NCI-H1436 treated with DMSO at 0.1 percent for 48 hours (cell line): ENCODE data around the gene TRABD2B.

Source experiments
- DNase-seq: peaks from one replicate; lab custom pipeline; 2025; lab: John Stamatoyannopoulos, UW

TRABD2B gene

DNA sequence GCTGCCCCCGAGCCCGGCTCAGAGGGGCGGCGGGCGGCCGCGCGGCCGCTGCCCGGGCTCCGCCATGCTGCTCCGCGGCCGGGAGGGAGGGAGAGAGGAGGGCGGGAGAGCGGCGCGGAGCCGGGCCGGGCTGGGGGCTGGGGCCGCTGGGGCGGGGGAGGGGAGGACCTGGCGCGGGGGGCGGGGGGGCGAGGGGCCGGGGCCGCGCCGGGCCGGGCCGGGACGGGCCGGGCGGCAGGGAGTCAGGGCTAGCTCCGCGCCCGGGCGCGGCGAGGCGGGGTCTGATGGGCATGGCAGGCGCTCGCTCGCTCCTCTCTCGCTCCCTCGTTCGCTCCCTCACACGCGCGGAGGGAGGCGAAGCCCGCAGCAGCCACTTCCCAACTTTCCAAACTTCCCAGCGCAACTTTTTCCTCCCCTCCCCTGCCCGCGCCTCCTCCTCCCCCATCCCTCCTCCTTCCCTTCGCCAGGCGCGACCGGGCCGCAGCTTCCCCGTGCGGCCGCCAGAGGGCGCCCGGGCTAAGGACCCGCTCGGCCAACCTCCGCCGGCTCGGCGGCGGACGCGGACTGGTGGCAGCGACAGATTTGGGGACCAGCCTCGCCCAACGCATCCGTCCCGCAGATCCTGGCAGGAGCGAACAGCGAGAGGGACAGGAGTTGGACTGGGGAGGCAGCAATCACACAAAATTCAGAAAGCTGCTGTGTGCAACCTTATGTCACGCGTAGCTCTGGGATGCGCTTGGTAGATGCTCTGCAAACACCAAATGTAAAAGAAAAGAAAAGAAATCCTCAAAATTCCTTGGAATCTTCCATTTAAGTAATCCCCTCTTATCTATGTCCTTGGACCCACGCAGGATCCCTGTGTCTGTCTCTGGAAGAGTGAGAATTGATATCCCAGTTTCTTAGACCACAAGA lies at the start of gene TRABD2B:
TSS of gene TRABD2B (minus strand) at position 97 of the 912 bp plus-strand sequence.
- no peak for DNase-seq

DNA sequence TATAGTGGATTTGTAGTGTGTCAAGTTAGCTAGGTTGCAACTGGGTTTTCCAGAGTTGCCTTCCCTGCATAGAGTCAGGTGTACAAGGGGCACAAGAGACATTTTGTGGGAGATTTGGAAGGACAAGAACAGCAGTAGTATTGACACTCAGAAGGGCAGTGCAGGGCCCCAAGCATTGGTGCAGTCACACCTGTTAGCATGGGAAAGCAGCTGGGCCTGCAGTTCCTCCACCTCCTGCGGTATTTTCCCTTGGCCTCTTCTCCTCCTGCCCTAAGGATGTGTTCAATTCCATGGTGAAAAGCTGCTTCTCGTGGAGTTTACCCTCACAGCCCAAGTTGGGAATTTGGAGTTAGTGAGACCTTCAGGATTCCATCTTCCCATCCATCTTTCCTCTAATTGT lies 47.1 kb upstream of the TRABD2B start:
- no peak for DNase-seq

DNA sequence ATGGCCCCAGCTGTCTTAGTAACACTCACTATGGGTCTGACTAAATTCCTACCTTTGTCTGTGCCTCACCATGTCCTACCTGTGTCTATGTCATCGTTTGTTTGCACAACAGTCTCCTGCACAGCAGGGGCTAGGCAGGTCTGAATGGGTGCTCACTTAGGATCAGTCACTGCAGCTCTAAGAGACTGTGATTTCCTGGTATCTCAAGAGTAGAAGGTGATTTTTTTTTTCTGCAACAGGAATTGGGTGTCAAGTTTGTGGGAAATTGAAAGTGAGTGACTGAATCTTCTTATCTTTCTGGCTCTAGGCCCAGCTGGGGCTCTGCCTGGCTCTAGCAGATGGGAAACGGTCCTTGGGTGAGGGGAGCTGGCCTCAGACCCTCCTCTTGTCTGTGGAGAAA lies 46.4 kb upstream of the TRABD2B start:
- DNase-seq, result no peak

DNA sequence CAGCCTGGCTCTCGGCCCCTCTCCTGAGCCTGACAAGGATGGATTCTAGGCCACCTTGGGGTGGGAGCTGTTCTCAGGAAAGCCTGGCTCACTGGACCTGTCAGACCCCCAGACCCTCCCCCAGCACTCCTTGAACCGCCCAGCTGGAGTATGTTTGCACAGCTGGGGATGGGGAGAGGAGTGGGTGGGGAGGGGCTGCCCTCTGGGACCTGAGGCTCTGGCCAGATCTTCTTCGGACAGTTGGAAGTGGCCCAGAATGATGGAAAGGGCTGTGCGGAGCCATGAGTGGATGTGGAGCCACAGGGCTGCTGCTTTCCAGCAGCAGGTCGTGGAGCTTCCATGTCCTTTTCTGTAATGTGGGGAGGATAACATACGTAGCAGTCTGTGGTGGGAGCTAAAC lies 43.0 kb upstream of the TRABD2B start:
- DNase-seq, result no peak

DNA sequence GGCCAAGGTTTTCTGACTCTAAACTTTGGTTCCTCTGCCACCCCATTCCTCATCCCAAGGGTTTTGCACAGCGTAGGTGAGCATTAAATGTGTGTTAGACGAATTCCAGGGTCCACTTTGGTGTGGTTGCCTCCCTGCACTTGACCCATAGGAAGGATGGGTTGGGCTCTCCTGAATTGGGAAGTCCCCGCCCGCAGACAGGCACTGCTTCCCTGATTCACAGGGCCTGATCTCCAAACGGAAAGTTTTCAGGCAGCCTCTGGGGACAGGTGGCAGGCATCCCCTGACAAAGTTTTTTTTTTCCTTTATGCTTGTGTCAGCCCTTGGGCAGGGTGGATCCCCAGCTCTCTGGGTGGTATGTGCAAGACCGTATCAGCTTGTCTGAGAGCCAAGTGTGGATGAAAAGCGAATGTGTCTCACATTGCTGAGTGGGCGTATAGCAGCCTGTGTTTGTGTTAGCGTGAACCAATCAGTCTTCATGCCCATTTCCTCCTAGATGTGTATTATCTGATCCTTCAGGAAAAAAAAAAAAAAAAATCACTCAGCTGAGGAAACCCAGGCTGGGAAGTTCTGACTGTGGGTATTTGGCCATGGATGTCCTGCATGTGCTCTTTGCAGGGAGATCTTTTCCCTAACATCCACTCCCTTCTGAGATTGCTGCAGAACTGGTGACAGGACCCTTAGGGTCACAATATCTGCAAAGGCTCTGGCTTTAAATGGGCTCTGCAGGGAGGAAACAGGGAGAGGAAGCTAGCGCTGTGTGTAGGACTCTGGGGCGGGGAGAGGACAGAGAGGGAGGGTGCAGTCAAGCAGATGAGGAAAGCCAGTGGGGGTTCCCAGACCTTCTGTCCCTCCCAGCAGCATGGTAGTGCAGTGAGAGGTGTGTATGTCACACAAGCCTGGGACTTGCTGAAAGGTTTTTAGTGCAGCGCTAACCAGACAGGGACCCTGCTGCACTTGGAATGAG lies 42.2 kb upstream of the TRABD2B start:
- DNase-seq, result no peak

DNA sequence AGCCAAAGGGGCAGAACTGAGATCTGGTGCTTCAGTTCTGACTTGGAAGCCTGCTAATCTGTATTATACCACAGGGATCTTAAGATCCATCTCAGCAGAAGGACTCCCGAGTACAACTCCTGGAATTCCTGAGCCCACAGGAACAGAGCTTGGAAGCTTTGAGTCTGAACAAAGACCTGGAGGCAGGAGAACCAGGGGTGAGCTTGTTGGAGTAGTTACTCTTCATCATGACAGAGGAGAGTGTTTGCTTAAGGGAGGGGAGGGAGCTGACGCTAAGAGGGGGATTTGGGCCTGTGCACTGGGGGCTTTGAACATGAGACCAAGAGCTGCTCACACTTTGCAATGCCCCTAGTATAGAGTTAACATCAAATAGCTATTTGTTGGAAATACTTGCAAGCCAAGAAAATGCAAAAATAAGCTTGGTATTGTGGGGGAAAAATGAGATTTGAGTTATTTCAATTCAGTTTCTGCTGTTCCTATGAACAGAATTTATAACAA lies 41.1 kb upstream of the TRABD2B start:
- DNase-seq, result no peak

DNA sequence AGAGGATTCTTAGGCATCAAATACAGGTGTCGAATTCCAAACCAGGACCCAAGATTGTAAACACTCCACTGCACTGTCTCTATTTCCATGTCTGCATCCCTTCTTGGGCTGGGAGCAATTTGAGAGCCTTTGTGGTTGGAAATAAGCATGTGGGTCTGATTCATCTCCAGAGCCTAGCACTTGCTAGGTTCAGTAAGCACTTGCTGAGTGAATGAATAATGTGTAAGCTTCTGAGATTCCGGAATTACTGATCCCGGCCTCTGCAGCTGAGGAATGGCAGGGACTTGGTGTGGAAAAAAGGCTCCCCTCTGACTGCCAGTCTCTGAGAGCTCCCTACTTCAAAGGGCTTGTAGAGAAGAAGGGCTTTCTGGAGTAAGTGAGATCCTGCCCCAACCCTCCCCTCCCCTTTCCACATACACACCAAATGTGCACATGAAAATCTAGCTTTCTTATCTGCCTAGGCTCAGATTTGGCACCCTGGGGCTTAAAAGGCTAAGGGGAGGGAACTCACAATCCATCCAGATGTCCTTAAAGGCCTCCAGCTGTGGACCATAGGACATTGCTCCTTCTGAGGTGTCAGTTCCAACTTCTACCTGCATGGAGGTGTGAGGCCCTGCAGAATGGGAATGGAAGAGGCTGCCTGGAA lies 39.6 kb upstream of the TRABD2B start:
- no peak for DNase-seq

DNA sequence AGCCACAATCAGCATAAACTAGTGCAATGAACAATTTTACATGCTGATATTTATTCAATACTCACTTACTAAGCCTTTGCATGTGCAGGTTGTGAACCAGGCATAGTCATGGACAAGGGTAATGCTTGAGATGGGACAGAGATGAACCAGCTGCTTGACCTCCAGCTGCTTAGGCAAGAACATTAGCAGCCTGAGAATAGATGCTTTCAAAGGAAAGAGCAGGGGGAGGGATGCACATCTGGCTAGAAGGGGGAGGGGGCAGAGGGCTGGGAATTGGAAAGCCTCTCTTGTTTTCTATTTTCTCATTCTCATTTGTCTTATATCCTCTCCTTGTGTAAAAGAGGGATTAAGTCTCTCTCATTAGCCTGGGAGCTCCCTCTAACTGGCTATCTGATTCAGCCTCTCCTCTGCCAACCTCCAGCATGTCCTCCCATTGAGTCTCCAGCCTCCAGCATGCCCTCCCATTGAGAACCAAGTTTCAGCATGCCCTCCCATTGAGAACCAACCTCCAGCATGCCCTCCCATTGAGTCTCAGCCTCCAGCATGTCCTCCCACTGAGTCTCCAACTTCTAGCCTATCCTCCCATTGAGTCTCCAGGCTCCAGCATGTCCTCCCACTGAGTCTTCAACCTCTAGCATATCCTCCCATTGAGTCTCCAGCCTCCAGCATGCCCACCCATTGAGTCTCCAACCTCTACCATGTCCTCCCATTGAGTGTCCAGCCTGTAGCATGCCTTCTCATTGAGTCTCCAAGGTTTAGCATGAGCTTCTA lies 38.4 kb upstream of the TRABD2B start:
- no peak for DNase-seq

DNA sequence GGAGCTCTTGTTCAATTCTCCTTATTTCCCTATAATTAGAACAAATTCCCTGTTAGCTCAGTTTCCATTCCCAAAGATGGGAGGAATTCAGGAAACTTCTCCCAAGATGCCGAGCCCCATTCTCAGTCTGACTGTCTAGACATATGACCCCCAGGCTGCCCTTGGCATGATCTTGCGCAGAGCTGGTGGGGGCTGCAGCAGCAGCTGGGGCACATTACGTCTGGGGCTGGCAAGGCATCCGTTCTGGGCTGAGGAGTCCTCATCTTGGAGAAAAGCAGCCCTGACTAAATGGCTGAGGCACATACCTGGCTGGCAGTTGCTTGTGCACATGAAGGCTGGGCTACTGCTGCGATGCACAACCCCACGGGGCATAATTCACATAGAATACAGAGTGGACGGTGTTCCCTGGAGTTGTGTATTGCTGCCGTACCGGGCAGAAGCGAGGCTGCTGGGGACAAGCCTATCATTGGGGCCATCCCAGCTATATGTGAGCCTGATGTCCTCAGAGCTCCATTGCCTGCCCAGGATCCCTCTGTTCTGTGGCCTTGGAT lies 36.4 kb upstream of the TRABD2B start:
- no peak for DNase-seq

DNA sequence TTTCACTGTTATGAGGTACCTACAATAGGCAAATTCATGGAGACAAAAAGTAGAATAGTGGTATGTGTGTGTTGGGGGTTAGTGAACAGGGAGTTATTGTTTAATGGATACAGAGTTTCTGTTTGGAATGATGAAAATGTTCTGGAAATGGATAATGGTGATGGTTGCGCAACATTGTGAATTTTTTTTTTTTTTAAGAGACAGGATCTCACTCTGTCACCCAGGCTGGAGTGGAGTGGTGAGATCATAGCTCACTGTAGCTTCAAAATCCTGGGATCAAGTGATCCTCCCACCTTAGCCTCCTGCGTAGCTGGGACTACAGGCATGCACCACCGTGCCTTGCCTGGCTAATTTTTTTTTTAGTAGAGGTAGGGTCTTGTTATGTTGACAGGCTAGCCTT lies 34.5 kb upstream of the TRABD2B start:
- DNase-seq, result no peak

DNA sequence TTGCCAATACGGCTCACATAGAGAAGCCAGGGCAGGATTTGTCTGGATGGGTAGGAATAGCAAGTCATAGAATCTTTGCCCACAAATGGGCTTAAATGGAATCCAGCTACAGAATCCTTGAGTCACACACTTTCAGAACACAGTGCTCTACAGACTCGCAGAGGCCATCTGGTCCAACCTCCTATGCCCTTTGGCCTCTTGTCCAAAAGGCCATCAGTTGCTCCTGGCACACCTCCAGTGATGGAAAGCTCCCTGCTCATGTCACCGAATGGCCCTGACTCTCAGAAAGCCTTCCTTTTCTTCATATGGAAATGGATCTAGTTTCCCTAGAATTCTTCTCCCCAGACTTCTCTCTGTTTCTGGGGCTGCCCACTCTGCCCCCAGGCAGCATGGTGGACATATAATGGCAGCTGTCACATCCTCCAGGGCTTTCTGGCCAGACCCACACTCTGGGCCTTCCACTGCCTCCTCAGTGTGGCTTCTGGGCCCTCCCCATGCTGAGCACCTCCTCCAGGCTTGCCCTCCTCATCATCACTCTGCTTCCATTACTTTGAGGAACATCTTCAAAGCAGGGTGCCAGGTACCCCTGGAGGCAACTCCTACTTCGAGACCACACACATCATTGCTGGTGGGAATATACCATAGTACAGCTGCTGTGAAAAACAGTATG lies 33.6 kb upstream of the TRABD2B start:
- no peak for DNase-seq

DNA sequence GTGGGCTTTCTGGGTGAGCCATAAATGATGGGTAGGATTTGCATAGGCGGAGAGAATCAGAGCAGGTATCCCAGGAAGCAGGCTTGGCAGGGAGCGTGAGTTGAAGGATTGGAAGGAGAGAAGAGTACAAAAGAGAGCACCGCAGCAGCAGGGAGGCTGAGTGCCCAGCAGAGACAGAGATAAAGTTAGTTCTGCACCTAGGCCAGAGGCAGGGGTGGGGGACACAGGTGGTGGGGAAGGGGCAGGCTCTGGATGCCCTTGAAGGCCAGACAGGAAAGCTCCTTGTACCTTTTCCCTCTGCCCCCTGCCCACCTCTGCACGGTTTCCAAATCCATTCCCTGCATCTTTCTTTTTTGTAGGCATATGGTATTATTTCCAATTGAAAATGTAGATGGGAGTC lies 33.0 kb upstream of the TRABD2B start:
- DNase-seq, result no peak

DNA sequence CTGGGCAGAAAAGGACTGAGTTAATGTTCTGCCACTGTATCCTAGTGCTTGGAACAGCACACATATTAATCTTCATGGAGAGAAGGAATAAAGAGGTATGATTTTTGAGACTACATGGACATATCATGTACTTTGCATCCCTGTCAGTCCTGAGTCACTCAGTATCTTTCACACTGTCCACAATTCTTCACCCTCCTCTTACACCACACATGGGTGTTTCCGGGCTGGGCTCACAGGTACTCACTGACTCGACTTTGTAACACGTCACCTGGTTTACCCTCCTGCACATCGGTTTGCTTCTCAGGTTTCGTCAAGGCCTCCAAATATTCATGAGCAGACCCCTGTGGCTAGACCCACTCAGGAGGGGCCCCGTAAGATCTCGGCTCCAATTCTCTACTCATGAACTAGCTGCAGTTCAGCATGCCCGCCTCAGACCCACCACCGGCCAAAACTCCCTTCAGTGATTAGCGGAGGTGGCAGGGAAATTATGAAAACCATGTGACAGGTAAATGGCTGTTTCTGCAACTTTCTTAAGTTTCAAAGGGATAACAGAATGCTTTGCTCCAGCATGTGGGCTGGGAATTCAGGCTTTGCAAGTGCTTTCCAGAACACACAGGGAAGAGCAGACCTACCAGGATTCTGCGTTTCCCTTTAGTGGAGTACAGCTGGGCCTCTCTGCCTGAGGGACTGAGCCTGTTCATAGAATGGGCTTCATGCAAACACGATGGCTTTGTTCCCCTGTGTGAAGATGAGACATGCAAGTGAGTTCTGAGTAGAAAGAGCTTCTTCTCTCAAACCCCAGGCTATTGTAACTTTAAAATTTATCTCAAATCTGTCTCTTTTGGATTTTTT lies 31.3 kb upstream of the TRABD2B start:
- no peak for DNase-seq

DNA sequence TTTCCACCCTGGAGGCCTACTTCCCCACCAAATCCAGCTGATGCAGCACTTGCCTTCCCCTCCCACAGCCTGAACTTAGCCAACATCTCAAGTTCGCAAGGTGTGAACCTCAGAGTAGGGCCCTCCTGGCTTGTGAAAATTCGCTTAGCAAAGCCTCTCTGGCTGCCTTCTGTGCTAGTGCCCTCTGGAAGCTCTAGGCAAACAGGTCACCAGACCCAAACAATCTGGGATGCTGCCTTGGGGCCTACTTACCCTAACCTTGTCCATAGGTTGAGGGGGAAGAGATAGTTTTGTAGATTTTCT lies 30.3 kb upstream of the TRABD2B start:
- no peak for DNase-seq

DNA sequence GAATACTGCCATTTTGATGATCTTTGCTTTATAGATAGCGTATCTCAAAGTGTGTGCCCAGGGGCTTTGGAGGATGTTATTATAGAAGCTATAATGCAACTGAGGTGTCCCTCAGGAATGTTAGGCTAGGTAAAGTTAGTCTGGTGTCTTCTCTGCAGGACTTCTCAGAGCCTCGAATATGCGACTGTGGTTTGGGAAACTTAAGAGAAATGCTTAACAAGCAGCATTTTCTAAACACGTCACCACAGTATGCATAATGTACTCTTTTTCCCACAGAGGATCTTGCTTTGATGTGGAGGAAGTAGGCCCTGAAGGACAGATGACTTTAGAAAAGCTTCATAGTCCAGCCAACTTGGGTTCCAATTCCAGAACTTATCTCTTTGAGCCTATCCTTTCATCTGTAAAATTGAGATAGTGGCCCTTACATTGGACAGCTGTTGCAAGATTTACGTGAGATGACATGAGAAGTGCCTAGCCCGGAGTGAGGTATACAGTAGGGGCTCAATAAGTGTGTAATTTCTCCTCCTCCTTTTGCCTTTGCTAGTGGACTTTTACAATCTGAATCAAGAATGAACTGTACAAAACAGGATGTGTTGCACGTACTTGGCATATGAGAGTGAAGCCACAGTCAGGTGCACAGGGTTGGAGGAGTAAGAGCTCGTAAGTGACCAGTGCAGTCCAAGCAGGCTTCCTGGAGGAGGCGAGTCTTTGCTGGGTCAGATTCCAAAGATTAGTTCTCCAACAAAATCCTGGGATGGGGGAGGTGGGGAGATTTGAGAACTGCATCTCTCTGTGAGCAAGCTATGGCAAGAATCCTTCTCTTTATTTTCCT lies 29.7 kb upstream of the TRABD2B start:
- DNase-seq, result no peak

DNA sequence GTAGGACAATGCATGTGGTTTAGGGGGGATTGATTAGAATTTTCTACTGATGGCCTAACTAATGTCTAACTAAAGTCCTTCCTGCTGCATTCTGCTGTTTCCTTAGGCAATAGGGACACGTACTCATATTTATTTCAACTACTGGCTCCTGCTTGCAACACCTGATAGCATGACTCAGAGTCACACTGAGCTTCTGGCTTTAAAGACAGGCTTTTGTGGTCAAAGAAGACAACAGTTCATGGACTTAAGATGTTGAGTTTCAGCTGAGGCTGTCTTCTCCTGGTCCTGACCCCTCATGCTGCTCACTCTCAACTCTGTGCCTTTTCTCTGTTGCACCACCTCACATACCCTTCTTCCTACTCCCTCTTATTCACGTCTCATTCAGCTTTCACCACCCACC lies 29.1 kb upstream of the TRABD2B start:
- DNase-seq, result no peak

DNA sequence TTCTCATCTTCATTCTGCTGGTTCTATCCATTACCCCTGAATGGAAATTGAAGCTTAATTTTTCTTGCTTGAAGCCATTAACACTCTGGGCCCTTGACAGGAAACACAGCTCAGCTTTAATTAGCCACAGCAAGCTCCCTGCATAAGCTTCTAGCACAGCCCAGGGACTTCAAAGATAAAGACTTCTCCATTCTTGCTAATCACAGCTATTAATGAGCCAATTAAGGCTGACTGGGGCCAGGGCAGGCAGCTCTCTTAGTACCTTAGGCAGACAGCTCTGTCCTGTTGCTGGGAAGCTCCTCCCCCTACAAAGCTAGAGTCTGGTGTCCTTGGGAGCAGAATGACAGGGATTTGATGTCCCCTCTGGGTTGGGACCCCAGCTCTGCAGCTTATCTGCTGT lies 27.9 kb upstream of the TRABD2B start:
- peak; percentile 40 for DNase-seq

DNA sequence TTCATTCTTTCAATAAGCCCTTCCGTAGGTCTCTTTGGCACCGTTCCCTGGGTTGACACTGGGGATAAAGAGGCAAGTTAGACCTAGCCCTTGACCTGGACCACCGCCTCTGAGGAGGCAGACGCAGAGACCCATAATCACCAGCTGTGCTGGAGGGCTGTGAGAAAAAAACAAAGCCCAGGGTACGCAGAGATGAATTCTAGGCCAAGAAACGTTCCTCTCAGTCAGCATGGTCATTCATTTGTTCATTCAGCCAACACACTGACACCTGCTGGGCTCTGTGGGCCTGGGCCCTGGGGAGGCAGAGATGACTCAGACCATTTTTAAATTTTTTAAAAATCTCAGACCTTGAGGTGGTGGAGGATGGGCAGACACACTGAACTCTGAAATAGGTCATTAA lies 26.3 kb upstream of the TRABD2B start:
- DNase-seq, result no peak

DNA sequence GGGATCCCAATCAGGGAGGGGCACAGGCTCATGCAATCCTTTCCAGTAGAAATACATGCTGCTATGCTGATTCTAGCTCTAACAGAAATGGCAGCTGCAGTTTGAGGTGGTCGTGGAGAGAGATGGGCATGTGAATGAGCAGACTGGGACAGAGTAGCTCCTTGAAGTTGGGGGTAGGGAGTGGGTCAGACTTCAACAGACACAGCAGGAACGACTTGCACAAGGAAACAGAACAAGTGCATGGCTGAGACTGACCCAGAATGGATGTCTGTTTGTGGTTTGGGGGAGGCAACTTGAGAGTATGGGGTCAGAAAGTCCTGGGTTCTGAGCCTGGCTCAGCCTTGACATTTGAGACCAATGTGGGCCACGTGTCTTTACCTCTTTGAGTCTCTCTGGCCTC lies 25.1 kb upstream of the TRABD2B start:
- DNase-seq, result no peak
